HG03558 (cell line): ENCODE measurements around the gene MYBPH.

ENCODE experiments used
- ATAC-seq: cut with Tn5 transposase; IDR thresholded peaks from one replicate; pipeline ENCODE4 v1.9.1; 2021; ENCODE audit warnings: moderate number of reproducible peaks; ENCODE audit not compliant: unreplicated experiment; ENCODE audit errors: extremely low read depth

Gene MYBPH

DNA sequence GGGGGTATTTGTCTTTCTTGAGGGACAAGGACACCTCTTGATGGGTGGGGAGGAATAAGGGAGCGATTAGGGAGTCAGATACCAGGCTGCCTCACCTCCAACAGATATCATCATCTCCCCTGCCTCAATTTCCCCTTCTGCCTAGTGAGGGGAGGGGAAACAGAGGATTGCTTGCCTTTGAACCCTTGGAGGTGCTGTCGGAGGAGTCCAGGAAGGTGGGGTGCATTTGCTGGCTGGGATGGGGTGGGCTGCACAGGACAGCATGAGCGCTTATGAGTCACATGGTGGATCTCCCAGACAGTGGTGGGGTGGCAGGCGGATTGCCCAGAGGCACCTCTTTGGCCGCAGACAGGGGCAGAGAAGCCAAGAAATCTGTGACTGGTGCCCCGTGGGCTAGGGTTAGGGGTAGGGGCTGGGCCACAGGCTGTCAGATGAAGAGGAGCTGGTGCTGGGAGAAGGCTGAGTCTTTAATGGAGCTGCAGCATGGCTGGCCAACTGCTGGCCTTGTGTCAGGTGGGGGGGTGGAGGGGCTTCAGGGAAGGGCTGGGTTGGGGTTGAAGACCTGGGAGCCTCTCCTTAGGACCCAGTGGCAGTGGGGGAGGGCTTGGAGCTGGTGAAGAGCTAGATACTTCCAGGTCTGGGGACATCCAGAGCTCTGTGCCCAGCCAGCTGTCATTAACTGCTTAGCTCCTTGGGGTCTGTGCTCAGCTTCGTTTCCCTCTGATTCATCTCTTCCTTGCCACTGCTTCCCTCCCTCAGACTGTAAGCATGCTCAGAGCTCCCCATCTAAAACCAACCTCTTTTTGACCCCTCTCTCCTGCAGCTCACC, 55.1 kb downstream of the MYBPH start:
- ATAC-seq, result no peak
